Panc1 (cell line): ENCODE data around the gene PLCG2. TPM values are rescaled to one million over a fixed set of nuclear protein-coding genes. Genes with fewer than 3 reads are reported as not detected.

ENCODE experiments used
- ATAC-seq: fragments of 200-7000 bp; cut with Tn5 transposase; 2 replicates; pipeline ENCODE4 v1.9.1; 2020; ENCODE audit warnings: mild to moderate bottlenecking, moderate library complexity
- Bru-seq: library from RNA; stranded (reverse); fragments of 400-500 nt; gene quantifications from one replicate; lab custom pipeline; 2021; lab: Mats Ljungman, UMichigan
- BruChase-seq, 2 experiments: library from RNA; stranded (reverse); fragments of 400-500 nt; gene quantifications; one replicate each; lab custom pipeline; 2021; lab: Mats Ljungman, UMichigan
- BruUV-seq: library from RNA; stranded (reverse); fragments of 400-500 nt; replicated peaks from 2 replicates; lab custom pipeline; 2021; lab: Mats Ljungman, UMichigan
- CTCF ChIA-PET: fragments of 300-600 bp; sonication (Branson Sonifier 250); formaldehyde crosslinking; loops from one replicate; lab custom pipeline; 2022; ENCODE audit warnings: antibody characterized with exemption; lab: Charles Lee
- POLR2A ChIA-PET: fragments of 300-600 bp; sonication (Branson Sonifier 250); formaldehyde crosslinking; loops from one replicate; lab custom pipeline; 2022; ENCODE audit warnings: antibody characterized with exemption; lab: Charles Lee
- DNase-seq: peaks from one replicate; pipeline ENCODE4 v3.0.0-alpha.2; 2010; ENCODE audit warnings: low read depth, low spot score
- H3K27ac ChIP-seq: 2 replicates; pipeline ENCODE4 v1.5.1; 2011; ENCODE audit warnings: mild to moderate bottlenecking, low read length, inconsistent platforms
- H3K27me3 ChIP-seq: fragments of 200-500 bp; sonication (Bioruptor generic); 2 replicates; pipeline ENCODE4 v1.6.0; 2014; ENCODE audit warnings: low read length, inconsistent platforms; ENCODE audit not compliant: control insufficient read depth, insufficient read depth
- H3K36me3 ChIP-seq: fragments of 200-500 bp; sonication (Bioruptor generic); 2 replicates; pipeline ENCODE4 v1.5.1; 2014; ENCODE audit warnings: inconsistent platforms, mild to moderate bottlenecking, low read length, moderate library complexity; ENCODE audit not compliant: control insufficient read depth, insufficient read depth
- H3K4me1 ChIP-seq: 2 replicates; pipeline ENCODE4 v1.5.1; 2011; ENCODE audit warnings: inconsistent platforms, mild to moderate bottlenecking, low read length, moderate library complexity; ENCODE audit not compliant: control insufficient read depth, insufficient read depth
- H3K4me3 ChIP-seq, 2 experiments: 2 replicates each; pipeline ENCODE4 v1.5.1; 2011 to 2012; ENCODE audit warnings: low read depth in 2 of 2, low read length in 2 of 2, mild to moderate bottlenecking in 2 of 2, inconsistent platforms in 1 of 2, moderate library complexity in 1 of 2
- H3K9me3 ChIP-seq: fragments of 200-500 bp; sonication (Bioruptor generic); 2 replicates; pipeline ENCODE4 v1.5.1; 2014; ENCODE audit warnings: low read depth, mild to moderate bottlenecking, inconsistent platforms, low read length, moderate library complexity; ENCODE audit not compliant: control insufficient read depth, insufficient read depth
- POLR2AphosphoS5 ChIP-seq: IDR thresholded peaks from 2 replicates; pipeline ENCODE4 v1.6.1; 2012; ENCODE audit warnings: mild to moderate bottlenecking, low read depth, low read length, moderate library complexity
- SIN3A ChIP-seq: IDR thresholded peaks from 2 replicates; pipeline ENCODE4 v1.6.1; 2012; ENCODE audit warnings: low read depth, mild to moderate bottlenecking, low read length, moderate library complexity, borderline replicate concordance; ENCODE audit not compliant: insufficient read depth
- TCF7L2 ChIP-seq: IDR thresholded peaks from 2 replicates; pipeline ENCODE4 v1.6.1; 2011; ENCODE audit warnings: mild to moderate bottlenecking, low read depth, low read length, inconsistent platforms
- in situ Hi-C: cut with HindIII; loops from 2 replicates; pipeline ENCODE4 v1.10.0; 2016; ENCODE audit warnings: low sequenced_read_pairs, low pct_unique_long_range_greater_than_20kb
- intact Hi-C: fragments of 100-400 bp; cut with micrococcal nuclease; formaldehyde crosslinking; loops from one replicate; pipeline ENCODE4 v1.10.0; 2022; ENCODE audit not compliant: unreplicated experiment
- long read RNA-seq: library from polyadenylated mRNA; unstranded; transcript quantifications from one replicate; pipeline ENCODE4 v2.0.0, GENCODE V29; 2021; ENCODE audit not compliant: unreplicated experiment
- polyA plus RNA-seq: library from polyadenylated mRNA; unstranded; fragments of >200 nt; gene quantifications from one replicate; pipeline ENCODE4 v1.2.1, GENCODE V29; 2012; ENCODE audit warnings: missing spikeins; ENCODE audit not compliant: insufficient read length
- total RNA-seq: library from RNA; stranded (reverse); gene quantifications from one replicate; pipeline ENCODE4 v1.2.1, GENCODE V29; 2021; ENCODE audit not compliant: unreplicated experiment
- TF ChIP-seq, protein P1 (sequence below), 2 experiments: IDR thresholded peaks; 2 replicates each; pipeline ENCODE4 v1.6.1; 2011 to 2012; ENCODE audit warnings: low read depth in 2 of 2, control low read depth in 1 of 2, low read length in 1 of 2, mild to moderate bottlenecking in 1 of 2, moderate library complexity in 1 of 2; ENCODE audit not compliant: insufficient read depth in 1 of 2

Gene PLCG2
- 10.8 TPM for total RNA-seq
- polyA plus RNA-seq = 5.4 TPM
- percentile 46 among the genes with signal in this experiment for Bru-seq, nascent RNA
- percentile 45 among the genes with signal in this experiment for BruChase-seq, experiment 1, labeled RNA remaining after a 2-hour chase
- percentile 46 among the genes with signal in this experiment for BruChase-seq, experiment 2, labeled RNA remaining after a 6-hour chase
- long read RNA-seq, full-length matches to known transcripts = 10 of 25 reads
- long read RNA-seq, partial matches to known transcripts = 10 of 25 reads
- long read RNA-seq, other reads (novel, unspliced or antisense) = 5 of 25 reads

DNA sequence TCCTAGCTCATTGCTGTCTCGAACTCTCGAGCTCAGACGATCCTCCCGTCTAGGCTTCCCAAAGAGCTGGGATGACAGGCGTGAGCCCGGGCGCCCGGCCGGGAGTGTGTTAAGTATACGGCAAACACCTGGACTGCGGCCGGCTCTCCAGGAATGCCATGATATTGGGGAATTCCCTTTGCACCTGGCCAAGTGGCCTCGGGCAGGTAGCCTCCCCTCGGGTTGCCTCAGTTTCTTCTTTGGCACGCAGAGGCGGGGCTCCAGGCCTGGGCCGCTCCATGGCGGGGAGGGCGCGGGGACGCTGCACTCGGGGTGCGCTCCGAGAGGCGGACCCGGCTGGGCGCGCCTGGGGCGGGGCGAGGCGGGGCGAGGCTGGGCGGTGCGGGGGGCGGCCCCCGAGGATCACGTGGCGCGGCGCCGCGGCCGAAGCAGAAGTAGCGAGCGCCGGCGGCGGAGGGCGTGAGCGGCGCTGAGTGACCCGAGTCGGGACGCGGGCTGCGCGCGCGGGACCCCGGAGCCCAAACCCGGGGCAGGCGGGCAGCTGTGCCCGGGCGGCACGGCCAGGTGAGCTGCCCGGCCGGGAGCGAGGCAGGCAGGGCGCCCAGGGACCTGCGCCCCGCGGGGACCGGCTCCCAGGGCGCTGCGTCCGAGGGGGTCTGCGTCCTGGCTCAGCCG, at the start of gene PLCG2:
TSS of gene PLCG2 (plus strand) at position 431 of the 675 bp plus-strand sequence. CDS start 6,699 bp downstream, outside the sequence.
- ChIA-PET CTCF (no interaction called here), POLR2A (no interaction called here)
- intact Hi-C loops (no loop called here), in situ Hi-C loops (no loop called here)
- Histone ChIP-seq H3K4me3 (peak within 1 kb of the TSS; percentile 49 to 57), H3K36me3 (no peaks in the 10 kb centered on the region), H3K9me3 (no peaks in the 10 kb centered on the region), H3K27me3 (no peaks in the 10 kb centered on the region), H3K27ac (no peak within 1 kb of the TSS), H3K4me1 (no peaks in the 10 kb centered on the region)
- ATAC-seq (peak; percentile 96), DNase-seq (no peak)
- BruUV-seq = no TSS peak
- TF ChIP-seq TCF7L2 (no peak), SIN3A (no peak)
- TF ChIP-seq, protein P1, sequence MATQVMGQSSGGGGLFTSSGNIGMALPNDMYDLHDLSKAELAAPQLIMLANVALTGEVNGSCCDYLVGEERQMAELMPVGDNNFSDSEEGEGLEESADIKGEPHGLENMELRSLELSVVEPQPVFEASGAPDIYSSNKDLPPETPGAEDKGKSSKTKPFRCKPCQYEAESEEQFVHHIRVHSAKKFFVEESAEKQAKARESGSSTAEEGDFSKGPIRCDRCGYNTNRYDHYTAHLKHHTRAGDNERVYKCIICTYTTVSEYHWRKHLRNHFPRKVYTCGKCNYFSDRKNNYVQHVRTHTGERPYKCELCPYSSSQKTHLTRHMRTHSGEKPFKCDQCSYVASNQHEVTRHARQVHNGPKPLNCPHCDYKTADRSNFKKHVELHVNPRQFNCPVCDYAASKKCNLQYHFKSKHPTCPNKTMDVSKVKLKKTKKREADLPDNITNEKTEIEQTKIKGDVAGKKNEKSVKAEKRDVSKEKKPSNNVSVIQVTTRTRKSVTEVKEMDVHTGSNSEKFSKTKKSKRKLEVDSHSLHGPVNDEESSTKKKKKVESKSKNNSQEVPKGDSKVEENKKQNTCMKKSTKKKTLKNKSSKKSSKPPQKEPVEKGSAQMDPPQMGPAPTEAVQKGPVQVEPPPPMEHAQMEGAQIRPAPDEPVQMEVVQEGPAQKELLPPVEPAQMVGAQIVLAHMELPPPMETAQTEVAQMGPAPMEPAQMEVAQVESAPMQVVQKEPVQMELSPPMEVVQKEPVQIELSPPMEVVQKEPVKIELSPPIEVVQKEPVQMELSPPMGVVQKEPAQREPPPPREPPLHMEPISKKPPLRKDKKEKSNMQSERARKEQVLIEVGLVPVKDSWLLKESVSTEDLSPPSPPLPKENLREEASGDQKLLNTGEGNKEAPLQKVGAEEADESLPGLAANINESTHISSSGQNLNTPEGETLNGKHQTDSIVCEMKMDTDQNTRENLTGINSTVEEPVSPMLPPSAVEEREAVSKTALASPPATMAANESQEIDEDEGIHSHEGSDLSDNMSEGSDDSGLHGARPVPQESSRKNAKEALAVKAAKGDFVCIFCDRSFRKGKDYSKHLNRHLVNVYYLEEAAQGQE (IDR thresholded peaks at IDR 0.05; ENCODE audit: insufficient read depth in 1 of 2, low read depth in 2 of 2, low read length in 1 of 2) = no peak

DNA sequence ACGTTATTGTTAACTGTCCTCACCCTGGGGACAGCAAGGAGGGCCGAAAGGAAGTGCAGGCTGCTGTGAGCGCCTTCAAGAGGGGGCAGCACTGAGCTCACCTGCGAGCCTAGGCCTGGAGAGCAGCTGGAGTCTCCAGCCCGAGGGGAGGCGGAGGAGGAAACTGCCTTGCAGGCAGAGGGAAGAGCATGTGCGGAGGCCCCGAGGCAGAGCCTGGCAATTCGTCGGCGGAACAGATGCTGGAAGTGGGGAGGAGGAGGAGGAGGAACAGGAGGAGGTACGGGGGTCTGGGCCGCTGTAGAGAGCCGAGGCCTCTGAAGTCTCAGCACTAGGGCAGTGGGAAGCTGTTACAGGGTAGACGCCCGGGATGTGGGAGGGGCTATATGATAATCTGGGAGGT, 49.6 kb upstream of the PLCG2 start:
- in situ Hi-C loops (no loop called here), intact Hi-C loops (no loop called here)
- H3K4me3 ChIP-seq = no peak overlapping the region
- H3K36me3 ChIP-seq = no peaks in the 10 kb centered on the region
- CTCF ChIA-PET = interaction anchor here (1.2 kb wide), 1 partner anchor 361 kb away, joined by 3 read pairs; no protein-coding TSS in a partner anchor
- POLR2A ChIA-PET = no interaction called here
- H3K27ac ChIP-seq = no peak overlapping the region
- DNase-seq (no peak), ATAC-seq (no peak)
- TF ChIP-seq SIN3A (no peak), TCF7L2 (no peak), POLR2AphosphoS5 (no peak)
- no TSS peak for BruUV-seq
- H3K27me3 ChIP-seq = no peaks in the 10 kb centered on the region
- H3K9me3 ChIP-seq = no peaks in the 10 kb centered on the region
- peaks cover 3% of the 10 kb centered on the region; the same call in 1 of the 2 replicates for H3K4me1 ChIP-seq
